Right ventricle myocardium superior (tissue), 1 donor: Measurements from ENCODE around the gene CACNA1E. TPM values are rescaled to one million over a fixed set of nuclear protein-coding genes. Genes with fewer than 3 reads are reported as not detected.

ENCODE experiments used
- ATAC-seq: fragments of 200-7000 bp; cut with Tn5 transposase; one replicate; pipeline ENCODE4 v1.9.1; 2020; ENCODE audit warnings: mild to moderate bottlenecking; ENCODE audit not compliant: poor library complexity
- DNase-seq: peaks from one replicate; pipeline ENCODE4 v3.0.0-alpha.2; 2020
- intact Hi-C: fragments of 100-400 bp; cut with DNase I; formaldehyde crosslinking; loops from one replicate; pipeline ENCODE4 v1.11.2; 2022
- total RNA-seq: library from RNA; stranded (reverse); fragmentation: NEBNext Ultra II Directional; extraction: Animal tissue kit (Norgen Biotek cat#: 25700); gene quantifications from one replicate; pipeline ENCODE4 v1.2.1, GENCODE V29; 2021
- donor health status: DM: no; HTN: yes; CAD: no; lungs with severe emphysema.

The CACNA1E gene
- total RNA-seq, 1 donor from 2014 or later: 4.7 TPM

DNA sequence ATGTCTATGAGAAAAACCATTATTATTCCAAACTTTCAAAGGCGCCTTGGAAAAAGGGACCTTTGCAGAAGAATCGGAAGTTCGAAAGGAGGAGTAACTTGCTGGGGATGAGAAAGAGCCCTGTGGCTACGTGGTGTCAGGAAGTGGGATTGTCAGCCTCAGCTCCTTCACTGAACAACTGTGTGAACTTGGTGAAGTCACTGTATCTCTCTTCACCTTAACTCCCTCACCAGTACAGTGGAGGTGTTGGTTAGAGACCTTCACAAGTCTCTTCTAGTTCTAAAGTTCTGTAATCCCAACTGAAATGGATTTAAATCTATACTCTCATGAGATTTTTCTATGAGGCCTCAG lies 285.6 kb downstream of the CACNA1E start:
- intact Hi-C loops: no loop called here
- no peak for ATAC-seq
- DNase-seq: no peak

DNA sequence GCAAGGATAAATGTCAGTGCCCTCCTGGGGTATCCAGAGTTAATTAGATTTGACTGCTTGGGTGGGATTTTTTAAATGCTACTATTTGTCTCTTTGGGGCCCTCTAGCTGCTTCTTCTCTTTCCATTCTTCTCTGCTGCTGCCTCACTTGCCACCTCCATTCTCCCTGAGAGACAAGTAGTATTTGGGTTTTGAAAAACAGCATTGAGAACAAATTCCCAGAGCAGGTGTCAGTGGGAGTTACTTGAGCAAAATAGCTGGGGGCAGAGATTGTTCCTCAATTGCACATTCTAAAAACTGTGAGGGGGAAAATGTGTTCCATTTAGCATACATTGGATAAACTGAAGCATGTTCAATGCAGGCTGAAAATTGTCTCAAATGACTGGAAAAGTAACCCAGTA lies 286.5 kb downstream of the CACNA1E start:
- intact Hi-C loops: no loop called here
- DNase-seq (no peak), ATAC-seq (no peak)

DNA sequence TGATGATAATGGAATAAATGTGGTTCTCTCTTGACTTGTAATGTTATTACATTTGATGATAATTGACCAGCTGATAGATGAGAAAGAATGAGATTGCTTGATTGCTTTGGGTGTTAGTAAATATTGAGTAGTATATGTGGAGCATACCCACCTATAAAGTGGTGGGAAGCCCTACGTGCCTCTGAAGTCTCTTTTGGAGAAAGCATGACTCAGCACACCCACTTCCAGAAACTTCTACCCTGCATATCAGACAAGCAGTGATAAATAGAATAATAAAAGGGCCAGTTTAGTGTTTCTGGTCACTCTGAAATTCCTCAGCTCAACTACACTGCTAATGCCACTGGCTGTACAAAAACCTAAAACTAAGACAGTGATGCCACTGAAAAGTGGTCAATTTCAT lies 289.4 kb downstream of the CACNA1E start:
- ATAC-seq: no peak
- intact Hi-C loops: no loop called here
- no peak for DNase-seq

DNA sequence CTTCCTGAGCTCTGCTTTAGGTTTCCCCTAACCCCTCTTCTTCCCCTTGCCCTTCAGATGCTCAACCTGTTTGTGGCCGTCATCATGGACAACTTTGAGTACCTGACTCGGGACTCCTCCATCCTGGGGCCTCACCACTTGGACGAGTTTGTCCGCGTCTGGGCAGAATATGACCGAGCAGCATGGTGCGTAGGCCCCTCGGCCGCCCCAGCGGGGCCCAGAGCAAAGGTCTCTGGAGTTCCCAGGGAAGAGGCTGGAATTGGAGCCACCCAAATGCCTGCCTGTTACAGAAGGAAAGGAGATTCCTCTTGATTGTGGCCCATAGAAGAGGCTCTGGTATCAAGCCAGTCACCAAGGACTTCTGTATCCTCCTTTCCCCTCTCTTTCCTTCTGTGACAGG lies 292.7 kb downstream of the CACNA1E start:
- ATAC-seq (no peak), DNase-seq (no peak)
- intact Hi-C loops: no loop called here

DNA sequence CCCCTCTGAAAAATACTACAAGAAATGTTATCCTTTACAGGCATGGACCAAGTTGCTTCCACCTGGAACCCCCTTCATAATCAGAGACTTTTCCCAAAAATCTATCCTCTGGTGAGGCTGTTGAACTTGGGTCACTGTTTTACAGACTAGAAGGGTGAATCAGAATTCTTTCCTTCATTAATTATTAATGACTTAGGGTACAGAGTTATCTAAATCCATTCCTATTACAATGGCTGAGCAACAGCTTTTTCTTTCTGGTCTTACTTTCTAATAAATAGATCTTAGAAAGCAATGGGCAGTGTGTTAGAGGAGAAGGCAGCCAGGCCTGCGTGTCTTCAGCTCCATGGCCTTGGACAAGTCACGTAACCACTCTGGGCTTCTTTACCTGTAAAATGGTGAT lies 294.0 kb downstream of the CACNA1E start:
- ATAC-seq (no peak), DNase-seq (no peak)
- intact Hi-C loops: no loop called here

DNA sequence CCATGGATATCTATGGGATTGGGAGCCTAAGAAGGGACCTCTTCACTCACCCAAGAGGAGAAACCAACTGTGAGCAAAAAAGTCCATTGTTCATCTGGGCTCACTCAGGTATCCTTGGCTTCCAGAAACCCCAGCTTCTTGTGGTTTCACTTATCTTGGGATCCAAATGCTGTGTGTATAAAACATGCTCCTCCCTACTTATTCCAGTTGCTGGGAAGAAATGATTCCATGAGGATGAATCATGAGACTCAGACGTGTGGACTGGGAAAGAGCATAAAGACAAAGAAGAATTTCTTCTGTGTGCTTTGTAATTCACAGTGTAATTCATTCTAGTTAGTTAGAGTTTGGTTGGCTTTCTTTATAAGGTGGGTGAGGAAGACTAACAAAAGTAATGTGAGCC lies 294.5 kb downstream of the CACNA1E start:
- intact Hi-C loops: no loop called here
- ATAC-seq (no peak), DNase-seq (no peak)

DNA sequence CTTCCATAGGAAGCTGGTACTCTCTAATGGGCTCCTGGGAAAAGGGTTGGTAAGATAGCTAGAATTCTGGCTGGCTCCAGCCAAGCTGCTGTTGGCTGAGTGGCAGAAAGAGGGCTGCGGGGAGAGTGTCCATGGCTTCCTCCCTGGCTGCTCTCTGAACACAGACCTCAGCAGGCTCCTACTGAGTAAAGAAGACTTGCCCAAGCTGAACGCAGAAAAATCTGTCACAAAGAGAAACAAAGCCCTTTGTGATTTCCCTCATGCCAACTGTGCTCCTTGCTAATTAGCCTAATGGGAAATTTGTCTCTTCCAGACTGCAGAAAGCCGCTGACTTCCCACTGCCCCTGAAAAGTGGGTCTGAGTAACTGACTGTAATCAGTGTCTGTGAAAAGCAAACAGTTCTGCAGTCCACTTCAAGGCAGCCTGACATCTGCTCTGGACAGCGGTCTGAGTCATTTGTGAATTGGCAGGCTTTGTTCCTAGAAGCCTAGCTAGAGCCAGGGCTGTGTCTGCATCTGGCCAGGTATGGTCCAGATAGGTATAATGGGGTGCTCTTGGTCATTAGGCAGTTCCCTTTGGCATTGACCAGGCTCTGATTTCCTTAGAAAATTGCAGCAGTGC lies 295.4 kb downstream of the CACNA1E start:
- ATAC-seq (no peak), DNase-seq (no peak)
- intact Hi-C loops: no loop called here

DNA sequence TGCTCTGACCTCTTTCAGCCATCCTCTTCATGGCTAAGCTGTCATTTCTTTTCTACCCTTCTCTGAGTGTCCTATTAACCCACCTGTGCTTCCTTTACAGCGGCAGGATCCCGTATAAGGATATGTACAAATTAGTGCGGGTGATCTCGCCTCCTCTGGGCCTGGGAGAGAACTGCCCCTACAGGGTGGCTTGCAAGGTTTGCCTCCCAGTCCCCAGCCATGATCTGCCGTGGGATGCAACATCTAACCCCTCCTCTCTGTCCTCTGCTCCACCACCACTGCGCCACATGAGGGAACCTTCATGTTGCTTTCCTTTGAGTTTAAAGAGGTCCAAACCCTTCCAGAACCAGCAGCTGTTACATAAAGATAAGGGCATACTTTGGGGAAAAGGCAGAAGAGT lies 296.0 kb downstream of the CACNA1E start:
- ATAC-seq (no peak), DNase-seq (no peak)
- intact Hi-C loops: no loop called here

DNA sequence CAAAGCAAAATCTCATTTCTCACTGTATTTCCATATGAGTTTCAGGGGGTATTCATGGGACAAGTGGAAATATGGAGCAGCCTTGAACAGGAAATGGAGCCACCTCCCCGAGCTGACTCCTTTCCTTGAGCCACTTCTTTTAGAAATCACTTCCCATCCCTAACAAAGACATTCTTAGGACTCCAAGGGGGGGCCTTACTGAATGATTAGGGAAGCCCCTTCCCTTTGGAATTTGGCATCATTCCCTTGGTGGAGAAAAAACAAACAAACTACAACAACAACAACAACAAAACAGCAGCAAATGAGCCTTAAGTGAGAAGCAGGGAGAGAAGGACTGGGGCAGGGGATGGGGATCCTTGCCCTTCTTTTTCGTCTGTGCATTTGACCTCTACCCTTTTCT lies 299.9 kb downstream of the CACNA1E start:
- ATAC-seq (no peak), DNase-seq (no peak)
- intact Hi-C loops: no loop called here

DNA sequence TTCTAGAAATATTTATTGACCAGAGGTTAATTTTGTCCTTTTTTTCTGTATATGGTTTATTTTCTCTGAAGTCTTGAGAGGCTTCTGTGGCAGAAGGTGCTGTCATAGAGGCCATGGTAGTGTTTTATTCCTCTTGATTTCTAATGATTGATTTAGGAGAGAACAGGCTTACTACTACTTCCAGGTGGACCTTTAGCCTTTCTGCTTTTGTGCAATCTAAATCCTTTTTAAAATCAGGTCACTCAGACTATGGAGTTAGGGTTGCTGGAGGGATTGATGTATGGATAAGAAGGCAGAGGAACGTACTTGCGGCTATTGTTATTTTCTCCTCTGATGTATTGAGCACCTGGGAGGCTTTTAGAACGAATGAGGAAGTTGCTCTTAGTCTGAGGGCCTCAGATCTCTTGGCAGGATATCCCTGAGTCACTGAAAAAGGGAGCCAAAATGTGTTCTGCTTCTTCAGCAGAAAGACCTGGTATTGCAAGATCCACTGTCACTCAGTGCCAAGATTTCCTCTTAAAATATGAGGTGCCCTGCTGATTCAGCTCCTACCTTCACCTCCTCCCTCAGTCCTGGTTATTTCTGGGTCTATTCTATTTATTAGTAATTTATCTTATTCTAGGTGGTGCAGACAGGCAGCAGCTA lies 300.8 kb downstream of the CACNA1E start:
- intact Hi-C loops: no loop called here
- DNase-seq: no peak
- no peak for ATAC-seq

DNA sequence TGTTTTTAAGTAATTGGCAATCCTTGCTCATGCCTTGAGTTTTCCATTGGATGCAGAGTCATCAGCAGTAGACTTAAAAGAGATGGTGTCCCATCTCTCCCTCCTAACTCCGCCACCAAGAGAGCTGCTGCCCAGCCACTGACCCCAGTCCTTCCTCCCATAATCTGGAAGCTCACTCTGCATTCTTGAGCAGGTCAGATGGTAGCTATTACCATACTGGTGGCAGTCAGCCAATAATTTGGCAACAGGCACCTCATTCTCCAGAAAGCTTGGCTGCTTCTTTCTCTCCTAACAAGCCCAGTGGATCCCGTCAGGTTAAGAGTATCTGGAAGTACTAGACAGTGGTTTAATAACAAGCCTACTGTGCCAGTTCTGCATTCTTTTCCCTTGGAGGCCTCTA lies 306.1 kb downstream of the CACNA1E start:
- intact Hi-C loops: no loop called here
- ATAC-seq (peak; percentile 51), DNase-seq (no peak)

DNA sequence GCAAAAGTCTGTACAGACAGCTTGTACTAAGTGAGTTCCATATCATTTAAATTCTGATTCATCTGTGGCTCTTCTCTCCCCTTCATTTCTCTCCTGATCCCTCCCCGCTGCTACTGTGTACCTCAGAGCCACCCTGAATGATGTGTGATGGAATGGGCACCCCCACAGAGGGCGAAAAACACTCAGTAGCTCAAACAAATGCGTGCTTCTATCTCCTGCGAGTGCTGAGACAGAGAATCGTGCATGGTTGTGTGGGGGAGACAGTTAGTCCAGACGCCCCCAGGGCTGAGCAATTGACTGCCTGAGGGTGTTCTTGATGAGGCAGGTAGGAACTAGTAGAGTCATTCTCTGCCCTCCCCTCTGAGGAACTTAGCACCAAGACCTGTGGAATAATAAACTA lies 308.4 kb downstream of the CACNA1E start:
- intact Hi-C loops: no loop called here
- DNase-seq (no peak), ATAC-seq (no peak)

DNA sequence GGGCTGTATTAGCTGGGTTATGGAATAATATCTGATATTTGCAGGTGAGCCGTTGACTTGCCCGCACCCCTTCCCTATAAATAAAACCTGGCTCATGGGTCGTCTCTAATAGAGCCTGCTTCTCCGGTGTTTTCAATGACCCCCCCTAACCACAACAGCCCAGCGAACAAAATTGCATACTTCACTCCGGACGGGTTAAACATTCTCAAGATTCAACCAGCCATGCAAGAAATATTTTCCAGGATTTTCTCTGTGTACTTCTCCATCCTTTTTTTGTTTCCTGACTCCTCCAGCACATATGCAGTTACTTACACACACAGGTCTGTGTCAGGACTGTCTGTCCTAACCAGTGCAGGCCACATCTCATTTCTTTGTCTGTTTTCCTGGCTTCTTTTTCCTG lies 310.5 kb downstream of the CACNA1E start:
- no peak for DNase-seq
- no peak for ATAC-seq
- intact Hi-C loops: no loop called here

DNA sequence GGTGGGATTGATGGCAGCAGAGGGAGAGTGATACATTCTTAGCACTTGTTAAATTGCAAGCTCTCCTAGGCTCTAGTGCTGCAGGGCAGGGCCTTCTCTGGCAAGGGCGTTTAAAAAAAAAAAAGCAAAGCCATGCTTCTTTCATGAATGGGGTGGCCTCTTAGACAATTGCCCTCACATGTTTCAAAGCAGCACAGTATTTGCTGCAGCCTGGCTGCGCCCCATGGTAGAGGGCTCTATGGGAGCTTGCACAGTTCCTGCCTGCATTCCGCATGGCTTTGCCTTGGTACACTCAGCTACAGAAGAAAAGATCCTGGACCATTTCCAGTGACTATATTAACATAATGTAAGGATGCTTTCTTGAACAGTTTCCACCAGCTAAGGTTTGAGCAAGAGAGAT lies 311.0 kb downstream of the CACNA1E start:
- intact Hi-C loops: no loop called here
- DNase-seq (no peak), ATAC-seq (no peak)

DNA sequence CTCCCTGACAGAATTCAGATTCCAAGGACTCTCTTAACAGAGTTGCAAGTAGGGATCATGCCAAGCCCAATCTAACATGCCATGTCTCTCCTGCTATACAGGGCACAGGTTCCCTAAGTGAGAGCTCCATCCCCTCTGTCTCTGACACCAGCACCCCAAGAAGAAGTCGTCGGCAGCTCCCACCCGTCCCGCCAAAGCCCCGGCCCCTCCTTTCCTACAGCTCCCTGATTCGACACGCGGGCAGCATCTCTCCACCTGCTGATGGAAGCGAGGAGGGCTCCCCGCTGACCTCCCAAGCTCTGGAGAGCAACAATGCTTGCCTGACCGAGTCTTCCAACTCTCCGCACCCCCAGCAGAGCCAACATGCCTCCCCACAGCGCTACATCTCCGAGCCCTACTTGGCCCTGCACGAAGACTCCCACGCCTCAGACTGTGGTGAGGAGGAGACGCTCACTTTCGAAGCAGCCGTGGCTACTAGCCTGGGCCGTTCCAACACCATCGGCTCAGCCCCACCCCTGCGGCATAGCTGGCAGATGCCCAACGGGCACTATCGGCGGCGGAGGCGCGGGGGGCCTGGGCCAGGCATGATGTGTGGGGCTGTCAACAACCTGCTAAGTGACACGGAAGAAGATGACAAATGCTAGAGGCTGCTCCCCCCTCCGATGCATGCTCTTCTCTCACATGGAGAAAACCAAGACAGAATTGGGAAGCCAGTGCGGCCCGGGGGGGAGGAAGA lies 315.0 kb downstream of the CACNA1E start:
- intact Hi-C loops: no loop called here
- ATAC-seq (no peak), DNase-seq (no peak)

DNA sequence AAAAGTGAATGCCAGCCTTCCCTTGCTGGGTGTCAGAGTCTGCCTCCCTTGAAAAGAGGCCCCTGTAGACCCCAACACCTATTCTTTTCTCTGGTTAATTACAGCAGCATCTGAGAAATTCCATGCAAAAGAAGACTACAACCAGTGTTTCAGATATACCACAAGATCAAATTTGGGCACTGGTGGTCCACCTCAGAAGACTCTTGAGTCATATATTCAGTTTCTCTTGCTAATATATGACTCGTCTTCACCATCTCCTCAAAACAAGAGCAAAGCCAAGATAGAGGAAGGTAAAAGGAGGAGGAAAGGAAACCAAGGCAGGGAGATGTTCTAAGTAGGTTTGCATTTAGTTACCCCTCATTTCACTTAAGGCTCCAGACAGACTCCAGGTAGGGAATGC lies 318.3 kb downstream of the CACNA1E start:
- intact Hi-C loops: no loop called here
- ATAC-seq (no peak), DNase-seq (no peak)

DNA sequence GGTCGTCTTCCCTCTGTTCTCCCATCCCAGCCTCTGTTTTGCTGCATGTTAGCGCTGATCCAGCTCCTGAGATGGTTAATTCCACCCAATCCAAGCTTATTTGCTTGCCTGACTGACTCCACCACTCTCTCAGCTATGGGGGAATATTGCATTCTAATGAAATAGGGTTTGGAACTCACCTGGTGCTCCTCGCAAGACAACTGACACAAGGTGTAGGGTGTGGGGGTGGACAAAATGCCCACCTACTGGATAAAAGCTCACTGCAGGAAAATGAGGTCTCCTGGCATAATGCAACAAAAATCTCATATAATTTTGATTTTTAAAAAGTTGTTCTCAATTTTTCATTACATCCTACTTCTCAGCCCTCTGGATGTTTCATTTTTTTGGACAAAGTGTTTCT lies 319.1 kb downstream of the CACNA1E start:
- ATAC-seq (no peak), DNase-seq (no peak)
- intact Hi-C loops: no loop called here

DNA sequence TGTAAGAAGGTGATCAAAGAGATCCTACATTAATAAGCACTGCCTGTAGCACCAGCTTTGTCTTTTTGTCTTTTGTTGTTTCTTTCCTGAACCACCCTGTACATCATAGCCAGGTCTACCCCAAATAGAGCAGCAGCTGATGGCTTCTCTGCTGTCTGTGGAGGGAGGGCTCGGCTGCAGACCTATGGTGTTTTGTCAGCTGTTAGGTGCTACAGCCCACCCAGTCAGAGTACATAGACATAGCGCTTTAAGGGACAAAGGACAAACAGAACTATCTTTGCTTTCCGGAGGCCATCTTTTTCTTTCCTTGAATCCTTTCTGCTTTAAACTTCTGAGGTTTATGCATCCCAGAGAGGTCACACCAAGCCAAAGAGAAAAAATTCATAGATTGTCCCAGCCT lies 320.1 kb downstream of the CACNA1E start:
- DNase-seq: no peak
- no peak for ATAC-seq
- intact Hi-C loops: no loop called here

DNA sequence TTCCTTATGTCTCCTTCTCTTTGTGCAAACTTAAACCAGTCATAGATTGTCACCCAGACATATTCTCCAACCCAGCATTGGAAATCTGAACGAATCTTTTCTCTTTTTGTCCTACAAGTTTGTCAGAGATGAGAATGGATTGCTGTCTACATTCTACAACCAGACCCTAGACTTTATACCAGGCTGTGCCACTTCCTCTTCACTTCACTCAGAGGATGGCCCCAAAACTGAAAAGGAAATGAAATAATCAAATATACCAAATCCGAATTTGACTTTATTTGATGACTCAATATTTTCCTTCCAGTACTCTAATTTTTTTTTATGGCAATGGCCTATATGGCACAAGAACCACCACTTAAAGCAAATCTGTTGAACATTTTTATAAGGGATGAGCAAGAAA lies 321.7 kb downstream of the CACNA1E start:
- ATAC-seq: no peak

DNA sequence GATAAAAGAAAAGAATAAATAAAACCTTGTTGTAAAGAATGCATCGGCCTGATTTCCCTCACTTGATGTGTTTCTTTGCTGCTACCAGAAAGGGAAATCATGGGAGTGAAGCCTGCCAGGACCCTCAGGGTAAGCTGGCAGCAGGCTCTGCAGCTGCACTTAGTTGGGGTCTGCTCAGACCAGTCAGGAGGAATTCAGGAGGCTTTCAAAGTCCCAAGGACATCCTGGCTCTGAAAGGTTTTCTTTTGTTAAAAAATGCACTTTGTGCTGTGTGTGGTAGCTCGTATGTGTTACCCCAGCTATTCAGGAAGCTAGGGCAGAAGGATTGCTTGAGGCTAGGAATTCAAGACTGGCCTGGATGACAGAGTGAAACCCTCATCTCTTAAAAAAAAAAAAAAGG lies 323.4 kb downstream of the CACNA1E start:
- intact Hi-C loops: no loop called here

More for the DNA sequence above, 321.7 kb downstream of the CACNA1E start:
- intact Hi-C loops: no loop called here
- no peak for DNase-seq

More for the DNA sequence above, 323.4 kb downstream of the CACNA1E start:
- ATAC-seq (no peak), DNase-seq (no peak)
